ENCODE data around the gene ETV1. TPM values are rescaled to one million over a fixed set of nuclear protein-coding genes. Genes with fewer than 3 reads are reported as not detected.

The ETV1 gene
- total and polyA plus RNA-seq, 8 donors = 1.4 to 8.5 (median 2.9) TPM

- no peaks in the 10 kb centered on the region for H3K36me3 ChIP-seq
- WGBS, 2 donors = 72 to 85% methylated on average over 5 of the region's 5 CpGs
- H3K9me3 ChIP-seq = no peaks in the 10 kb centered on the region
- intact Hi-C loops (cut with DNase I) = no loop called here
- no peak for ATAC-seq
- H3K27me3 ChIP-seq = no peaks in the 10 kb centered on the region
- FAIRE-seq = no peak
- DNase-seq = no peak
- no peaks in the 10 kb centered on the region for H3K4me1 ChIP-seq
- no peak for TF ChIP-seq CTCF (IDR thresholded peaks at IDR 0.05)
- H3K4me3 ChIP-seq = no peak overlapping the region
- H3K27ac ChIP-seq = no peak overlapping the region
These were observed 140.8 kb downstream of the ETV1 start for GRCh38 chr7:13848681-13849131.

GRCh38 chr7:13846386-13846785 lies 143.1 kb downstream of the ETV1 start:
- intact Hi-C loops (cut with DNase I) = no loop called here
- H3K27me3 ChIP-seq = no peaks in the 10 kb centered on the region
- no peak overlapping the region for H3K4me3 ChIP-seq
- 71 to 87% methylated on average over 4 of the region's 4 CpGs for WGBS, 2 donors
- TF ChIP-seq CTCF (IDR thresholded peaks at IDR 0.05) = no peak
- no peaks in the 10 kb centered on the region for H3K36me3 ChIP-seq
- no peaks in the 10 kb centered on the region for H3K4me1 ChIP-seq
- no peak overlapping the region for H3K27ac ChIP-seq
- FAIRE-seq = no peak
- DNase-seq = no peak
- H3K9me3 ChIP-seq = no peaks in the 10 kb centered on the region
- no peak for ATAC-seq

GRCh38 chr7:13845601-13846000 lies 143.9 kb downstream of the ETV1 start:
- no peak for FAIRE-seq
- intact Hi-C loops (cut with DNase I) = no loop called here

GRCh38 chr7:13844954-13845353 lies 144.5 kb downstream of the ETV1 start:
- Histone ChIP-seq H3K27ac (no peak overlapping the region), H3K4me1 (no peaks in the 10 kb centered on the region), H3K4me3 (no peak overlapping the region), H3K9me3 (no peaks in the 10 kb centered on the region), H3K36me3 (no peaks in the 10 kb centered on the region), H3K27me3 (no peaks in the 10 kb centered on the region)
- intact Hi-C loops (cut with DNase I) = no loop called here
- FAIRE-seq (no peak), DNase-seq (no peak), ATAC-seq (no peak)
- TF ChIP-seq CTCF (IDR thresholded peaks at IDR 0.05) = no peak
- 58 to 70% methylated on average over 2 of the region's 2 CpGs for WGBS, 2 donors

More at GRCh38 chr7:13845601-13846000, 143.9 kb downstream of the ETV1 start:
- Histone ChIP-seq H3K4me3 (no peak overlapping the region), H3K4me1 (no peaks in the 10 kb centered on the region), H3K36me3 (no peaks in the 10 kb centered on the region), H3K9me3 (no peaks in the 10 kb centered on the region), H3K27me3 (no peaks in the 10 kb centered on the region), H3K27ac (no peak overlapping the region)
- TF ChIP-seq CTCF (IDR thresholded peaks at IDR 0.05) = no peak
- WGBS, 2 donors = 57 to 62% methylated on average over 3 of the region's 3 CpGs
- ATAC-seq = no peak
- no peak for DNase-seq

- Histone ChIP-seq H3K36me3 (no peaks in the 10 kb centered on the region), H3K27me3 (no peaks in the 10 kb centered on the region), H3K27ac (no peak overlapping the region), H3K4me3 (no peak overlapping the region), H3K9me3 (no peaks in the 10 kb centered on the region), H3K4me1 (no peaks in the 10 kb centered on the region)
- WGBS, 2 donors = 38 to 53% methylated on average over 2 of the region's 2 CpGs
- DNase-seq (no peak), FAIRE-seq (no peak), ATAC-seq (no peak)
- TF ChIP-seq CTCF (IDR thresholded peaks at IDR 0.05) = no peak
- intact Hi-C loops (cut with DNase I) = no loop called here
These were observed 148.2 kb downstream of the ETV1 start for GRCh38 chr7:13841284-13841683.

Data from pancreas (tissue), 10 donors.